ENCODE measurements around the gene PPP2R5A. TPM values are rescaled to one million over a fixed set of nuclear protein-coding genes. Genes with fewer than 3 reads are reported as not detected.

The PPP2R5A gene
- polyA plus RNA-seq, 3 donors: 28.1 to 38.4 (median 31.1) TPM

DNA sequence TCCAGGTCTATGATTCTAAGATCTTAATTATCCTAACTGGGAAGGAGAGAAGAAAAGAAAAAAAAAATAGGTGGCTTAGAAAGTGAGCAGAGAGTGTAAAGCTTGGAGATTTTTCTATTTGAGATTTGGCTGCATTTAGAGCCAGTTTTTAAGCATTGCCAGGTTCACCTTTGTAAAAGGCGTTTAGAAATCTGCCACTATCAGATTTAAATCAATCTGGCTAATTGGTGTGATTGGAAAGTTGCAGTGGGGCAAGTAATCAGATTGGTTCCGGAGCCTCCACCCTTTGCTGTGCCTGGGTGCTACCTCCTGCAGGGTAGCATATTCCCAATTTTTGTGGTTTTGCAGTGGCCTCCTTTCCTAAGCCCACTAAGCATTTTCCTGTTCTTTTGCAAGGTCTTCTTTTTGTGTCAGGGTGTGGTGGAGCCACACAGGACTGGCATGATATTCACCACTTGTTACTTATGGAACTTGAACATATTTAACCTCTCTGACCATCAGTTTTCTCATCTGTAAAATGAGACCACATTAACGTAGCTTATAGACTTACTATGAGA is 48.5 kb upstream of the PPP2R5A start:
- no peak overlapping the region for H3K9ac ChIP-seq (ENCODE audit: insufficient read depth, low read length, poor library complexity, severe bottlenecking)
- peaks cover 42 to 47% of the 10 kb centered on the region in 2 donors for H3K4me1 ChIP-seq (ENCODE audit: control insufficient read depth in 1 of 2, insufficient read depth in 2 of 2, low read length in 2 of 2)
- no peaks in the 10 kb centered on the region for H4K20me1 ChIP-seq (ENCODE audit: insufficient read depth, low read length)
- WGBS (ENCODE audit: insufficient coverage): no CpG with 5 or more reads among the region's 3 CpGs
- no peak overlapping the region for H3K27ac ChIP-seq (ENCODE audit: low read depth in 1 of 2, low read length in 2 of 2)
- TF ChIP-seq CTCF (IDR thresholded peaks at IDR 0.05): no peak
- H3K27me3 Mint-ChIP-seq (ENCODE audit: low read depth in 3 of 3): no peaks in the 10 kb centered on the region
- no peak overlapping the region for H3K4me2 ChIP-seq (replicated peaks; ENCODE audit: extremely low read depth, low read length, poor library complexity, severe bottlenecking)
- H3K79me2 ChIP-seq (ENCODE audit: insufficient read depth, low read length): no peaks in the 10 kb centered on the region
- H3K4me3 ChIP-seq (replicated peaks in 1 of 3; ENCODE audit: low read depth in 2 of 3, low read length in 3 of 3): no peak overlapping the region
- no peak overlapping the region for H2AFZ ChIP-seq (ENCODE audit: insufficient read depth, low read depth, low read length, poor library complexity, severe bottlenecking)
- peaks cover 45% of the 10 kb centered on the region for H3K4me1 Mint-ChIP-seq
- H3K9me3 Mint-ChIP-seq: peaks cover 0 to 3% (median 0%) of the 10 kb centered on the region in 7 donors
- no peaks in the 10 kb centered on the region for H3K9me3 ChIP-seq (replicated peaks in 1 of 2; ENCODE audit: control insufficient read depth in 1 of 2, insufficient read depth in 1 of 2, low read length in 2 of 2)
- H3K36me3 ChIP-seq (replicated peaks in 1 of 2; ENCODE audit: control insufficient read depth in 1 of 2, insufficient read depth in 2 of 2, low read length in 2 of 2): no peaks in the 10 kb centered on the region
- no peak overlapping the region for H3K4me3 Mint-ChIP-seq
- H3K36me3 Mint-ChIP-seq: no peaks in the 10 kb centered on the region
- intact Hi-C loops (cut with micrococcal nuclease): loop anchor here (5.0 to 10.0 kb wide), 2 partner anchors 48 to 51 kb away; partner anchors contain the start of gene PPP2R5A (in 2 of the 2)
- DNase-seq: no peak
- no peaks in the 10 kb centered on the region for H3K27me3 ChIP-seq (ENCODE audit: control insufficient read depth in 2 of 2, insufficient read depth in 2 of 2, low read length in 2 of 2)
- peak overlapping the region in 3 of 7 donors; percentile 53 to 72 (median 72) for H3K27ac Mint-ChIP-seq

DNA sequence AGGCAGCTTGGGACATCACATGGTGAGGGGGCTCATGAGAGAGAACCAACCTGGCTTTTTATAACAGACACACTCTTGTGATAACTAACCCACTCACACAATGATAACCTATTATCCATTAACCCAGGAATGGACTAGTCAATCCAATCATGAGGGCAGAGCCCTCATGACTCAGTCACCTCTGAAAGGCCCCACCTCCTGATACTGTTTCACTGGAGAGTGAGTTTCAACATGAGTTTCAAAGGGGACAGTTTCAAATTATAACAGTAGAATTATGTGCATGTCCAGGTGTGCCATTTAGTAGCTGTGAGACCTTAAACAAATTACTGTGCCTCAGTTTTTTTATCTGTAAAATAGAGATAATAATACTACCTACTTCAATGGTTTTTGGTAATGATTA is 47.6 kb upstream of the PPP2R5A start:
- intact Hi-C loops (cut with micrococcal nuclease): loop anchor here (5.0 to 10.0 kb wide), 2 partner anchors 47 to 50 kb away; partner anchors contain the start of gene PPP2R5A (in 2 of the 2)
- no peaks in the 10 kb centered on the region for H3K9me3 ChIP-seq (replicated peaks in 1 of 2; ENCODE audit: control insufficient read depth in 1 of 2, insufficient read depth in 1 of 2, low read length in 2 of 2)
- no peak for TF ChIP-seq CTCF (IDR thresholded peaks at IDR 0.05)
- no peak overlapping the region for H2AFZ ChIP-seq (ENCODE audit: insufficient read depth, low read depth, low read length, poor library complexity, severe bottlenecking)
- Mint-ChIP-seq H3K27me3 (ENCODE audit: low read depth in 3 of 3) (no peaks in the 10 kb centered on the region), H3K27ac (no peak overlapping the region), H3K36me3 (no peaks in the 10 kb centered on the region), H3K9me3 (peaks cover 0 to 2% (median 0%) of the 10 kb centered on the region in 7 donors), H3K4me3 (no peak overlapping the region), H3K4me1 (peaks cover 37% of the 10 kb centered on the region)
- H3K4me2 ChIP-seq (replicated peaks; ENCODE audit: extremely low read depth, low read length, poor library complexity, severe bottlenecking): no peak overlapping the region
- H3K27me3 ChIP-seq (ENCODE audit: control insufficient read depth in 2 of 2, insufficient read depth in 2 of 2, low read length in 2 of 2): no peaks in the 10 kb centered on the region
- DNase-seq: peak in 1 of 3 donors; percentile 28
- no peak overlapping the region for H3K4me3 ChIP-seq (replicated peaks in 1 of 3; ENCODE audit: low read depth in 2 of 3, low read length in 3 of 3)
- H3K4me1 ChIP-seq (ENCODE audit: control insufficient read depth in 1 of 2, insufficient read depth in 2 of 2, low read length in 2 of 2): peaks cover 33 to 38% of the 10 kb centered on the region in 2 donors
- H3K36me3 ChIP-seq (replicated peaks in 1 of 2; ENCODE audit: control insufficient read depth in 1 of 2, insufficient read depth in 2 of 2, low read length in 2 of 2): no peaks in the 10 kb centered on the region
- no peak overlapping the region for H3K9ac ChIP-seq (ENCODE audit: insufficient read depth, low read length, poor library complexity, severe bottlenecking)
- no peak overlapping the region for H3K27ac ChIP-seq (ENCODE audit: low read depth in 1 of 2, low read length in 2 of 2)
- H4K20me1 ChIP-seq (ENCODE audit: insufficient read depth, low read length): no peaks in the 10 kb centered on the region
- H3K79me2 ChIP-seq (ENCODE audit: insufficient read depth, low read length): no peaks in the 10 kb centered on the region
